Right lobe of liver (tissue), 6 donors: Measurements from ENCODE around the gene BMPER. TPM values are rescaled to one million over a fixed set of nuclear protein-coding genes. Genes with fewer than 3 reads are reported as not detected.

Source experiments
- ATAC-seq, 4 donors: fragments of 200-7000 bp; cut with Tn5 transposase; one replicate each; pipeline ENCODE4 v1.9.1; 2020; ENCODE audit warnings: mild to moderate bottlenecking in 4 of 4, moderate library complexity in 4 of 4
- DNase-seq, 3 donors: peaks; one replicate each; pipeline ENCODE4 v3.0.0-alpha.2; 2020
- H3K27ac ChIP-seq, 3 donors: fragments of 200-600 bp; one replicate each; pipeline ENCODE4 v1.8.0; 2022
- H3K27me3 ChIP-seq, 2 donors: fragments of 200-600 bp; one replicate each; pipeline ENCODE4 v1.8.0; 2022
- H3K36me3 ChIP-seq, 4 donors: fragments of 200-600 bp; sonication (generic) in 1 of 4; one replicate each; pipeline versions ENCODE4 v1.5.1 to v1.8.0; 2017 to 2022; ENCODE audit warnings: control low read depth in 1 of 4
- H3K4me1 ChIP-seq, 4 donors: fragments of 200-600 bp; sonication (generic) in 1 of 4; one replicate each; pipeline versions ENCODE4 v1.5.1 to v1.8.0; 2017 to 2022; ENCODE audit warnings: control low read depth in 1 of 4
- H3K4me3 ChIP-seq, 3 donors: fragments of 200-600 bp; one replicate each; pipeline ENCODE4 v1.8.0; 2022
- H3K9me3 ChIP-seq, 4 donors: fragments of 200-600 bp; sonication (generic) in 1 of 4; one replicate each; pipeline versions ENCODE4 v1.5.1 to v1.8.0; 2017 to 2022; ENCODE audit warnings: control low read depth in 1 of 4
- POLR2A ChIP-seq: fragments of 450-650 bp; IDR thresholded peaks from one replicate; pipeline ENCODE4 v1.6.1; 2017; ENCODE audit warnings: antibody characterized with exemption, mild to moderate bottlenecking
- WGBS: methylation state at CpG from one replicate; pipeline ENCODE4 v1.1.6; 2018; ENCODE audit warnings: low coverage, low lambda C conversion rate; ENCODE audit not compliant: insufficient coverage; ENCODE audit errors: missing lambda C conversion rate; 5-methylcytosine and 5-hydroxymethylcytosine counted together
- intact Hi-C, 2 donors: fragments of 100-400 bp; cut with DNase I; formaldehyde crosslinking; loops; one replicate each; pipeline versions ENCODE4 v1.11.2 to v1.14.1; 2022
- total RNA-seq, 6 experiments: library from RNA; depleted of rRNA in 2 of 6; stranded (reverse); fragments of >200 nt in 2 of 6; fragmentation: NEBNext Ultra II Directional in 3 of 6; extraction: Animal tissue kit (Norgen Biotek cat#: 25700) in 3 of 6; gene quantifications; one replicate each; pipeline versions ENCODE4 v1.1.0 to v1.2.4, GENCODE V29; 2016 to 2023
- TF ChIP-seq, protein P1 (sequence below), 4 donors: fragments of 200-600 bp in 3 of 4; fragments of 450-650 bp in 1 of 4; IDR thresholded peaks; one replicate each; pipeline versions ENCODE4 v1.5.1 to v1.8.0; 2016 to 2022; ENCODE audit warnings: antibody characterized with exemption in 4 of 4, mild to moderate bottlenecking in 2 of 4
- donor health status: DM: no; HTN: yes; CAD: no.
- donor health status: DM: no; HTN: no; CAD: no.
- donor health status: DM: no; HTN: no; CAD: no.
- donor health status: DM: no; HTN: yes; CAD: no.
- donor health status: DM: no; HTN: yes; CAD: no.

The BMPER gene
- total RNA-seq, 6 experiments from 2014 or later: 5.8 to 17.1 (median 10.4) TPM

DNA sequence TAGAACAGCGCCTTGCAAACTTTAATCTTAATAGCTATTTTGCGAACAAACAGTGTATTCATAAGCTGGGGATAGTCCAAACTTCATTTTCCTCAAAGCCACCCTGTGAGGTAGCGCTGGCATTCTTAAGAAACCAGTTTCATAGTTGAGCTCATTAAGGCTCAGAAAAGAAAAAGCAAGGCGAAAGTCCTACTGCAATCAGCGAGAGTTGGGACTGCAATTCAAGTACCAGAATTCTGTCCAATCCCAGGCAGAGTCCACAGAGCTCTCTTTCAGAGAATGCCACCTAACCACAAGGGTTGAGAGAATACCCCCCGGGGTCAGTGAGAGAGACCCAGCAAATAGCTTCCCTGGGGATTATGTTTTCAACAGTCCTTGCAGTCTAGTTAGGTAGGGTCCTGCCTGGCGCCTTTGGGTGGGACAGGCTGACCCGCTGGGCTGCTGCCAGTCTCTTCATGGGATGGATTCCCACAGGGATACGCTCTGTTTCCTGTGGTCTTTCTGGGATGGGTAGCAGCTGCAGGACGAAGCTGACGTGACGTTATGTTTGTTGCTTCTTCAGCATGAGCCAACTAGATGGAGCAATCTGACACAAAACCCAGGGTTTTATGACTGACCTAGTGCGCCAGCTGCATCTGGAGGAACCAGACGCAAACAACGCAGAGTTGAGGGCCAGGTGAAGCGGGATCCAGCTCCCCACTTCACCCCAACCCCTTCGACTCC lies 16.0 kb downstream of the BMPER start:
- DNase-seq (no peak), ATAC-seq (peak in 2 of 4 donors; percentile 26 to 28)
- Histone ChIP-seq H3K9me3 (no peaks in the 10 kb centered on the region), H3K4me3 (no peak overlapping the region), H3K27me3 (no peaks in the 10 kb centered on the region), H3K36me3 (no peaks in the 10 kb centered on the region), H3K27ac (no peak overlapping the region), H3K4me1 (no peaks in the 10 kb centered on the region)
- intact Hi-C loops: no loop called here
- 68% methylated on average over 10 of the region's 17 CpGs for WGBS
- TF ChIP-seq POLR2A: no peak

DNA sequence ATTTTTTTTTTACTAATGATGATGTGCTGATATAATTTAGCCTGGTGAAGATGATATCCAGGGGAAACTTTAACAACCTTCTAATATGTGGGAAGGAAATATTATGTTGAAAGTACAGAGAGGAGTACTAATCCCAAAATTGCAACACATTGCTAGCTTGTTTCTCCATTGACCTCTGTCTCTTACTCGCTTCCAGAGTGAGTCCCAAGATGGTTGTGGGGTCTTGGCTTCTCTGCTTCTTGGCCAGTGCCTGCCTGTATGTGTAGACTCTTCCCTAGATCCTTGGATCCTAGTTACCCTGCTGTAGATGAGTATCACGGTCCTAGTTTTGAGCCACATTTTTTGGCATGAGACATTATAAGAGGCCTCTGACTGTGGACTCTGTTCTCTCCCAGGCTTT lies 17.5 kb downstream of the BMPER start:
- TF ChIP-seq, protein P1, sequence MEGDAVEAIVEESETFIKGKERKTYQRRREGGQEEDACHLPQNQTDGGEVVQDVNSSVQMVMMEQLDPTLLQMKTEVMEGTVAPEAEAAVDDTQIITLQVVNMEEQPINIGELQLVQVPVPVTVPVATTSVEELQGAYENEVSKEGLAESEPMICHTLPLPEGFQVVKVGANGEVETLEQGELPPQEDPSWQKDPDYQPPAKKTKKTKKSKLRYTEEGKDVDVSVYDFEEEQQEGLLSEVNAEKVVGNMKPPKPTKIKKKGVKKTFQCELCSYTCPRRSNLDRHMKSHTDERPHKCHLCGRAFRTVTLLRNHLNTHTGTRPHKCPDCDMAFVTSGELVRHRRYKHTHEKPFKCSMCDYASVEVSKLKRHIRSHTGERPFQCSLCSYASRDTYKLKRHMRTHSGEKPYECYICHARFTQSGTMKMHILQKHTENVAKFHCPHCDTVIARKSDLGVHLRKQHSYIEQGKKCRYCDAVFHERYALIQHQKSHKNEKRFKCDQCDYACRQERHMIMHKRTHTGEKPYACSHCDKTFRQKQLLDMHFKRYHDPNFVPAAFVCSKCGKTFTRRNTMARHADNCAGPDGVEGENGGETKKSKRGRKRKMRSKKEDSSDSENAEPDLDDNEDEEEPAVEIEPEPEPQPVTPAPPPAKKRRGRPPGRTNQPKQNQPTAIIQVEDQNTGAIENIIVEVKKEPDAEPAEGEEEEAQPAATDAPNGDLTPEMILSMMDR (IDR thresholded peaks at IDR 0.05): no peak
- no peak for TF ChIP-seq POLR2A
- intact Hi-C loops: no loop called here
- no peak for DNase-seq
- no peak overlapping the region for H3K27ac ChIP-seq
- H3K27me3 ChIP-seq: no peaks in the 10 kb centered on the region
- ATAC-seq: no peak
- no peak overlapping the region for H3K4me3 ChIP-seq
- H3K36me3 ChIP-seq: no peaks in the 10 kb centered on the region
- no peaks in the 10 kb centered on the region for H3K4me1 ChIP-seq
- H3K9me3 ChIP-seq: no peaks in the 10 kb centered on the region
- 70% methylated on average over 1 of the region's 2 CpGs for WGBS

DNA sequence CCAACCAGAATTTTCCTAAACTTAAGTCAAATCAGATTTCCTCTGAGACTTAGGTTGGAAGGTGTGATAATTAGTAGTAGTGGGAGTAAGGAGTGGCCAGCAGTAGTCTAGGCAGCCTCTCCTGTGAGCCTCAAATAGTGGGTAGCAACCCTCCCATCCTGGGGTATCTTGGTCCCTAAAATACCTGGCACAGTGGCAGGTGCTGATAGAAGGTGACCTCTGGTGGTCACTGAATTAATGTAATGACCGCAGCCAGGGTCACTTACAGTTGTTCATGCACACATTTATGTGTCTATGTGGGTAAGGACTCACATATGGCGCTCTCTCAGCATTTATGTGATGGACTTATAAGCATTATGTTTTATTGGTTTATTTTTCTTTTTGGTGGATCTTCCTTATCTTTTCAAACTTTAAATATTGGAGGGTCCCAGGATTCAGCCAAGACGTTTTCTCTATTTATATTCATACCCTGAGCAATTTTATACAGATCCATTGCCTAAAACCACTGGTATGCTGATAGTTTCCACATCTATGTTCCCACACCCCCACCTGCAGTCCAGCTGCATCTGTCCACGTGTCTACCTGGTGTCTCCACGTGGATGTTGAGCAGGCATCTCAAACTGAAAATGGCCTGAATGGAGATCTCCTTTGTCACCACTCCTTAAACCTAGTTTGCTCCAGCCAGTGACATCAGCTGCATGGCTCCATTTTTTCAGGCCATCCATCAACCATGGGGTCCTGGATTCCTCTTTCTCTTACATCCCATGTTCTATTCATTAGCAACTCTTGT lies 18.3 kb downstream of the BMPER start:
- H3K27me3 ChIP-seq: no peaks in the 10 kb centered on the region
- H3K9me3 ChIP-seq: no peaks in the 10 kb centered on the region
- H3K4me1 ChIP-seq: no peaks in the 10 kb centered on the region
- intact Hi-C loops: no loop called here
- no peaks in the 10 kb centered on the region for H3K36me3 ChIP-seq
- DNase-seq: no peak
- TF ChIP-seq, protein P1 (IDR thresholded peaks at IDR 0.05): no peak
- TF ChIP-seq POLR2A: no peak
- 71% methylated on average over 5 of the region's 5 CpGs for WGBS
- ATAC-seq: no peak
- H3K4me3 ChIP-seq: no peak overlapping the region
- no peak overlapping the region for H3K27ac ChIP-seq

DNA sequence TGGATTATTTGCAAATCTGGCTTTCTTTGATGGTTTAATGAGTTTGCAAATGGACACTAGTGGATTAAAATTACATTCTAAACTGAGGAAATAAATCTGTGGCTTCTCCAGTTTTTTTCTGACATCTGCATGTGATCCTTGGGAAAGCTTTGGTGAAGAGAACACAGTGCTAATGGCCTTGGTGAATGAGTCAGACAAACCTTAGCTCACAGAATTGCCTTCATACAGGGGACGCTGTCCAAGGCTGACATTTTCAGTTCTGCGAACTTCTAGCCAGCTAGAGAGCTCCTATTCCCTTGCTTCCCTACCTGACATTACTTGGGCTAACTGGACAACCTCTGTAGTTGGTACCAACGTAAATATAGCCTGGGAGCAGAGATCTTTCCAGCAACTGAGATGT lies 21.2 kb downstream of the BMPER start:
- WGBS: 50% methylated on average over 2 of the region's 3 CpGs
- no peaks in the 10 kb centered on the region for H3K4me1 ChIP-seq
- DNase-seq (no peak), ATAC-seq (no peak)
- H3K9me3 ChIP-seq: no peaks in the 10 kb centered on the region
- no peaks in the 10 kb centered on the region for H3K27me3 ChIP-seq
- no peak for TF ChIP-seq POLR2A
- TF ChIP-seq, protein P1 (IDR thresholded peaks at IDR 0.05): no peak
- intact Hi-C loops: no loop called here
- H3K4me3 ChIP-seq: no peak overlapping the region
- H3K27ac ChIP-seq: no peak overlapping the region
- no peaks in the 10 kb centered on the region for H3K36me3 ChIP-seq

DNA sequence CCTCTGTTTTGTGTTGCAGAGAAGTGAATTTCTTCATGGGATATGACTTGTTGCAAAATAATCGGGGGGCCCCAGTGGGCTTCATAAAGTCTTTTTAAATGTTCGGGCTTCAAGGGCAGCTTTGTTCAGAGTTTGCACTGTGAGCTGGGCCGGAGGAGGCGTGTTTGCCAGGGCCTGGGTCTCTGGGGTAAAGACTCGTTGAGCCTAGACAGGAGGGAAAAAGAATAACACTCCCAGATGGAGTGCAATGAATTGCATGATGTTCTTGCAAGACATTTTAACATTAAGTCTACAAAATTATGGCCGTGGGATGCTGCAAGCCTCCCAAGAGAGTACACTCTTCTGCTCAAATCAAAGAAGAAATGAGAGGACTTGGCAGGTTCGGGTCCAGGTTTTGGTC lies 23.6 kb downstream of the BMPER start:
- TF ChIP-seq, protein P1 (IDR thresholded peaks at IDR 0.05): no peak
- TF ChIP-seq POLR2A: no peak
- Histone ChIP-seq H3K36me3 (no peaks in the 10 kb centered on the region), H3K9me3 (no peaks in the 10 kb centered on the region), H3K27ac (no peak overlapping the region), H3K27me3 (no peaks in the 10 kb centered on the region), H3K4me1 (no peaks in the 10 kb centered on the region), H3K4me3 (no peak overlapping the region)
- ATAC-seq (no peak), DNase-seq (no peak)
- intact Hi-C loops: no loop called here
- 44% methylated on average over 7 of the region's 7 CpGs for WGBS
